HG03039 (cell line): ENCODE measurements around the gene ZNF93.
"Not testable (repeated sequence)": the region's sequence is repeated elsewhere in the genome, so short reads cannot be mapped to it uniquely, and the experiment has no call there.

Experiments used
- ATAC-seq: cut with Tn5 transposase; IDR thresholded peaks from one replicate; pipeline ENCODE4 v1.9.1; 2021; ENCODE audit warnings: mild to moderate bottlenecking, moderate library complexity; ENCODE audit not compliant: unreplicated experiment

Gene ZNF93

GRCh38 chr19:19900729-19901444, at the start of gene ZNF93:
Gene ZNF93, plus strand, starts transcription at chr19:19900946. Its CDS starts 143 bp downstream, at chr19:19901089.
- peak; percentile 93 for ATAC-seq

- ATAC-seq: not testable (repeated sequence)
Observed at GRCh38 chr19:19851740-19852139, 49.0 kb upstream of the ZNF93 start.

GRCh38 chr19:19858751-19859150, 42.0 kb upstream of the ZNF93 start:
- ATAC-seq: no peak

- ATAC-seq: no peak
Observed at GRCh38 chr19:19860756-19861390, 39.9 kb upstream of the ZNF93 start.

GRCh38 chr19:19865750-19866610, 34.8 kb upstream of the ZNF93 start, which contains the start of gene ZNF253:
Gene ZNF253, plus strand, starts transcription at chr19:19865882. Its CDS starts 115 bp downstream, at chr19:19865997.
- peak; percentile 98 for ATAC-seq

- ATAC-seq: no peak
Observed at GRCh38 chr19:19866611-19867248, 34.0 kb upstream of the ZNF93 start.

- ATAC-seq: not testable (repeated sequence)
Observed at GRCh38 chr19:19870086-19870485, 30.7 kb upstream of the ZNF93 start.

- no peak for ATAC-seq
Observed at GRCh38 chr19:19871932-19872331, 28.8 kb upstream of the ZNF93 start.

GRCh38 chr19:19873381-19873780, 27.4 kb upstream of the ZNF93 start:
- no peak for ATAC-seq

- no peak for ATAC-seq
Observed at GRCh38 chr19:19877724-19878123, 23.0 kb upstream of the ZNF93 start.

GRCh38 chr19:19884583-19884982, 16.2 kb upstream of the ZNF93 start:
- ATAC-seq: no peak

GRCh38 chr19:19892055-19892941, 8.4 kb upstream of the ZNF93 start:
- ATAC-seq: not testable (repeated sequence)

- ATAC-seq: no peak
Observed at GRCh38 chr19:19900139-19900728, 512 bp upstream of the ZNF93 start.

GRCh38 chr19:19907551-19907950, 6.8 kb downstream of the ZNF93 start:
- not testable (repeated sequence) for ATAC-seq

- ATAC-seq: no peak
Observed at GRCh38 chr19:19909654-19910053, 8.9 kb downstream of the ZNF93 start.

GRCh38 chr19:19911150-19911549, 10.4 kb downstream of the ZNF93 start:
- no peak for ATAC-seq

GRCh38 chr19:19914596-19914995, 13.8 kb downstream of the ZNF93 start:
- ATAC-seq: no peak

- not testable (repeated sequence) for ATAC-seq
Observed at GRCh38 chr19:19930417-19930816, 29.7 kb downstream of the ZNF93 start.
